Osteoblast (primary cell): ENCODE data around the gene GFOD1. TPM values are rescaled to one million over a fixed set of nuclear protein-coding genes. Genes with fewer than 3 reads are reported as not detected.

ENCODE experiments used
- DNase-seq: peaks from one replicate; pipeline ENCODE4 v3.0.0; 2011; ENCODE audit warnings: low spot score, mixed read lengths; ENCODE audit not compliant: insufficient read length; ENCODE audit errors: missing footprints
- H2AFZ ChIP-seq: 2 replicates; pipeline ENCODE4 v1.6.0; 2011; ENCODE audit warnings: mild to moderate bottlenecking, low read length
- H3K27ac ChIP-seq: 2 replicates; pipeline ENCODE4 v1.5.1; 2011; ENCODE audit warnings: mild to moderate bottlenecking, low read depth, low read length, moderate library complexity
- H3K27me3 ChIP-seq: 2 replicates; pipeline ENCODE4 v1.6.0; 2012; ENCODE audit warnings: mild to moderate bottlenecking, control low read depth, inconsistent platforms, low read length, moderate library complexity; ENCODE audit not compliant: insufficient read depth
- H3K36me3 ChIP-seq: 2 replicates; pipeline ENCODE4 v1.5.1; 2011; ENCODE audit warnings: mild to moderate bottlenecking, low read length, control low read depth, moderate library complexity; ENCODE audit not compliant: insufficient read depth
- H3K4me1 ChIP-seq: 2 replicates; pipeline ENCODE4 v1.5.1; 2011; ENCODE audit warnings: mild to moderate bottlenecking, low read length, control low read depth, moderate library complexity; ENCODE audit not compliant: insufficient read depth
- H3K4me2 ChIP-seq: 2 replicates; pipeline ENCODE4 v1.6.0; 2011; ENCODE audit warnings: mild to moderate bottlenecking, low read length; ENCODE audit not compliant: insufficient read depth
- H3K4me3 ChIP-seq: fragments of 200-600 bp; sonication (generic); 3 replicates; pipeline ENCODE4 v1.5.1; 2012; ENCODE audit warnings: mild to moderate bottlenecking, low read length, inconsistent platforms; ENCODE audit not compliant: insufficient read depth
- H3K79me2 ChIP-seq: 2 replicates; pipeline ENCODE4 v1.6.0; 2012; ENCODE audit warnings: mild to moderate bottlenecking, low read length, control low read depth, inconsistent platforms; ENCODE audit not compliant: insufficient read depth
- H3K9me3 ChIP-seq: 2 replicates; pipeline ENCODE4 v1.5.1; 2011; ENCODE audit warnings: low read depth, low read length, control low read depth
- H4K20me1 ChIP-seq: 2 replicates; pipeline ENCODE4 v1.6.0; 2012; ENCODE audit warnings: mild to moderate bottlenecking, low read length, control low read depth; ENCODE audit not compliant: insufficient read depth
- CTCF ChIP-seq: IDR thresholded peaks from 2 replicates; pipeline ENCODE4 v1.5.1; 2011; ENCODE audit warnings: mild to moderate bottlenecking, low read depth, low read length, moderate library complexity; ENCODE audit errors: extremely low read depth
- total RNA-seq: library from RNA; depleted of rRNA; stranded (reverse); fragments of >200 nt; gene quantifications from 2 replicates; pipeline ENCODE4 v1.2.3, GENCODE V29; 2012

Gene GFOD1
- total RNA-seq, 1 donor, result 3.6 TPM

GRCh38 chr6:13470238-13471140 is 16.9 kb downstream of the GFOD1 start:
- Histone ChIP-seq H3K79me2 (no peaks in the 10 kb centered on the region), H3K9me3 (no peaks in the 10 kb centered on the region), H4K20me1 (no peaks in the 10 kb centered on the region), H3K36me3 (no peaks in the 10 kb centered on the region), H3K4me3 (no peak overlapping the region), H2AFZ (no peak overlapping the region), H3K4me1 (peaks cover 13% of the 10 kb centered on the region), H3K4me2 (no peak overlapping the region), H3K27me3 (no peaks in the 10 kb centered on the region), H3K27ac (no peak overlapping the region)
- TF ChIP-seq CTCF, result no peak
- DNase-seq, result no peak

GRCh38 chr6:13469693-13470092 is 17.7 kb downstream of the GFOD1 start:
- H3K79me2 ChIP-seq, result no peaks in the 10 kb centered on the region
- H3K27me3 ChIP-seq, result no peaks in the 10 kb centered on the region
- H3K27ac ChIP-seq, result no peak overlapping the region
- H4K20me1 ChIP-seq, result no peaks in the 10 kb centered on the region
- no peaks in the 10 kb centered on the region for H3K9me3 ChIP-seq
- H3K4me1 ChIP-seq, result peaks cover 13% of the 10 kb centered on the region
- H3K36me3 ChIP-seq, result no peaks in the 10 kb centered on the region
- DNase-seq, result no peak
- H3K4me3 ChIP-seq, result no peak overlapping the region
- no peak overlapping the region for H2AFZ ChIP-seq
- no peak for TF ChIP-seq CTCF
- no peak overlapping the region for H3K4me2 ChIP-seq

- Histone ChIP-seq H3K27ac (no peak overlapping the region), H3K9me3 (no peaks in the 10 kb centered on the region), H4K20me1 (no peaks in the 10 kb centered on the region), H3K36me3 (no peaks in the 10 kb centered on the region), H3K4me1 (peaks cover 13% of the 10 kb centered on the region), H3K4me3 (no peak overlapping the region), H3K27me3 (no peaks in the 10 kb centered on the region), H2AFZ (no peak overlapping the region), H3K79me2 (no peaks in the 10 kb centered on the region), H3K4me2 (no peak overlapping the region)
- DNase-seq, result no peak
- TF ChIP-seq CTCF, result no peak
Observed at GRCh38 chr6:13468839-13469238, 18.6 kb downstream of the GFOD1 start.

GRCh38 chr6:13467216-13467600 is 20.2 kb downstream of the GFOD1 start:
- no peaks in the 10 kb centered on the region for H3K79me2 ChIP-seq
- H3K4me3 ChIP-seq, result no peak overlapping the region
- H3K9me3 ChIP-seq, result no peaks in the 10 kb centered on the region
- no peaks in the 10 kb centered on the region for H3K36me3 ChIP-seq
- no peaks in the 10 kb centered on the region for H3K27me3 ChIP-seq
- no peak overlapping the region for H3K4me2 ChIP-seq
- no peak overlapping the region for H3K27ac ChIP-seq
- TF ChIP-seq CTCF, result no peak
- no peak overlapping the region for H2AFZ ChIP-seq
- no peak for DNase-seq
- no peaks in the 10 kb centered on the region for H4K20me1 ChIP-seq
- peaks cover 13% of the 10 kb centered on the region for H3K4me1 ChIP-seq
